Adrenal gland (tissue), 5 donors: Measurements from ENCODE around the gene ARMC9.

Experiments used
- CTCF ChIP-seq, 6 experiments: fragments of 450-650 bp in 4 of 6; fragments of 200-600 bp in 2 of 6; sonication (generic) in 1 of 6; IDR thresholded peaks; 1 replicate in 5 of 6; 2 replicates in 1 of 6; pipeline versions ENCODE4 v1.5.1 to v1.8.0; 2016 to 2021; ENCODE audit warnings: antibody characterized with exemption in 6 of 6, mild to moderate bottlenecking in 2 of 6, moderate library complexity in 1 of 6
- POLR2A ChIP-seq, 2 donors: fragments of 450-650 bp; IDR thresholded peaks; one replicate each; pipeline ENCODE4 v1.6.1; 2017; ENCODE audit warnings: antibody characterized with exemption in 2 of 2, mild to moderate bottlenecking in 2 of 2, moderate library complexity in 1 of 2
- donor health status: DM: no; HTN: no; CAD: no.

GRCh38 chr2:231212329-231212845, 14.0 kb downstream of the ARMC9 start:
- TF ChIP-seq CTCF (IDR thresholded peaks at IDR 0.05) (no peak), POLR2A (IDR thresholded peaks at IDR 0.05) (no peak)
